IMR-90 (cell line): ENCODE data around the gene CXCR3. TPM values are rescaled to one million over a fixed set of nuclear protein-coding genes. Genes with fewer than 3 reads are reported as not detected.
A peak's percentile ranks its signal among the peaks of the same experiment; 100 is the strongest.

Experiments used
- ATAC-seq: fragments of 200-7000 bp; cut with Tn5 transposase; 2 replicates; pipeline ENCODE4 v1.9.1; 2020; ENCODE audit warnings: low read depth, mild to moderate bottlenecking, moderate library complexity
- BruUV-seq: library from RNA; stranded (reverse); fragments of 400-500 nt; replicated peaks from 2 replicates; lab custom pipeline; 2021; lab: Mats Ljungman, UMichigan
- CTCF ChIA-PET: fragments of 300-600 bp; formaldehyde crosslinking; extraction: SDS; loops from one replicate; lab custom pipeline; 2021; ENCODE audit warnings: antibody characterized with exemption; lab: Yijun Ruan, JAX
- POLR2A ChIA-PET: fragments of 300-600 bp; sonication (Branson Sonifier 250); formaldehyde crosslinking; loops from one replicate; lab custom pipeline; 2022; ENCODE audit warnings: antibody characterized with exemption; ENCODE audit not compliant: unreplicated experiment; lab: Charles Lee
- DNase-seq: peaks from one replicate; pipeline ENCODE4 v3.0.0; 2013
- H2AFZ ChIP-seq: replicated peaks from 2 replicates; pipeline ENCODE3; 2013; ENCODE audit warnings: low read length, mild to moderate bottlenecking; ENCODE audit not compliant: poor library complexity
- H2AK5ac ChIP-seq: 2 replicates; pipeline ENCODE4 v1.6.1; 2013; ENCODE audit warnings: low read depth, low read length, inconsistent platforms
- H2AK9ac ChIP-seq: replicated peaks from 2 replicates; pipeline ENCODE3; 2013; ENCODE audit warnings: mild to moderate bottlenecking, low read depth, low read length, moderate library complexity; ENCODE audit not compliant: poor library complexity
- H2BK120ac ChIP-seq: 2 replicates; pipeline ENCODE4 v1.6.1; 2013; ENCODE audit warnings: low read depth, low read length, inconsistent platforms
- H2BK15ac ChIP-seq: 3 replicates; pipeline ENCODE4 v1.6.1; 2013; ENCODE audit warnings: low read depth, low read length, inconsistent platforms
- H2BK20ac ChIP-seq: 2 replicates; pipeline ENCODE4 v1.6.1; 2013; ENCODE audit warnings: low read depth, mild to moderate bottlenecking, inconsistent platforms, low read length, moderate library complexity
- H2BK5ac ChIP-seq: 2 replicates; pipeline ENCODE4 v1.6.1; 2013; ENCODE audit warnings: mild to moderate bottlenecking, low read depth, low read length, inconsistent platforms; ENCODE audit not compliant: poor library complexity, severe bottlenecking
- H3K14ac ChIP-seq: replicated peaks from 2 replicates; pipeline ENCODE4 v1.6.1; 2013; ENCODE audit warnings: low read depth, low read length, inconsistent platforms
- H3K18ac ChIP-seq: 2 replicates; pipeline ENCODE4 v1.6.1; 2013; ENCODE audit warnings: low read depth, low read length, control low read depth
- H3K23ac ChIP-seq: 2 replicates; pipeline ENCODE4 v1.6.1; 2013; ENCODE audit warnings: low read depth, low read length, inconsistent platforms
- H3K27ac ChIP-seq: 2 replicates; pipeline ENCODE4 v1.5.1; 2013; ENCODE audit warnings: mild to moderate bottlenecking, control low read depth, low read length; ENCODE audit not compliant: insufficient read depth
- H3K27me3 ChIP-seq: 2 replicates; pipeline ENCODE4 v1.6.1; 2013; ENCODE audit warnings: low read length; ENCODE audit not compliant: control insufficient read depth, insufficient read depth
- H3K36me3 ChIP-seq: 2 replicates; pipeline ENCODE4 v1.6.1; 2013; ENCODE audit warnings: low read length, mixed read lengths; ENCODE audit not compliant: control insufficient read depth, insufficient read depth
- H3K4ac ChIP-seq: 2 replicates; pipeline ENCODE4 v1.6.1; 2013; ENCODE audit warnings: low read depth, low read length, inconsistent platforms
- H3K4me1 ChIP-seq: 2 replicates; pipeline ENCODE4 v1.6.1; 2013; ENCODE audit warnings: low read length, mixed read lengths; ENCODE audit not compliant: control insufficient read depth, insufficient read depth
- H3K4me2 ChIP-seq: 2 replicates; pipeline ENCODE4 v1.6.1; 2013; ENCODE audit warnings: low read depth, mild to moderate bottlenecking, control low read depth, low read length, moderate library complexity
- H3K4me3 ChIP-seq: 2 replicates; pipeline ENCODE4 v1.5.1; 2013; ENCODE audit warnings: low read depth, mild to moderate bottlenecking, control low read depth, low read length, moderate library complexity; ENCODE audit not compliant: insufficient read depth
- H3K56ac ChIP-seq: 2 replicates; pipeline ENCODE4 v1.6.1; 2013; ENCODE audit warnings: low read length, inconsistent platforms; ENCODE audit not compliant: insufficient read depth; ENCODE audit errors: extremely low read depth
- H3K79me1 ChIP-seq, 2 experiments: 2 replicates each; pipeline ENCODE4 v1.6.1; 2013; ENCODE audit warnings: low read length in 2 of 2, inconsistent platforms in 1 of 2, low read depth in 1 of 2
- H3K9ac ChIP-seq: 2 replicates; pipeline ENCODE4 v1.6.1; 2013; ENCODE audit warnings: low read depth, low read length, control low read depth
- H3K9me1 ChIP-seq: 2 replicates; pipeline ENCODE4 v1.6.1; 2013; ENCODE audit warnings: low read length, inconsistent platforms; ENCODE audit not compliant: insufficient read depth
- H3K9me3 ChIP-seq: 2 replicates; pipeline ENCODE4 v1.6.1; 2013; ENCODE audit warnings: low read length; ENCODE audit not compliant: control insufficient read depth, insufficient read depth
- H4K20me1 ChIP-seq: 2 replicates; pipeline ENCODE4 v1.6.1; 2013; ENCODE audit warnings: low read length, inconsistent platforms; ENCODE audit not compliant: insufficient read depth
- H4K5ac ChIP-seq: 2 replicates; pipeline ENCODE4 v1.6.1; 2013; ENCODE audit warnings: mild to moderate bottlenecking, low read depth, low read length, control low read depth
- H4K8ac ChIP-seq, 2 experiments: 2 replicates each; pipeline ENCODE4 v1.6.1; 2013; ENCODE audit warnings: low read depth in 2 of 2, low read length in 2 of 2, control low read depth in 1 of 2, inconsistent platforms in 1 of 2
- H4K91ac ChIP-seq: 2 replicates; pipeline ENCODE4 v1.6.1; 2013; ENCODE audit warnings: low read depth, low read length, inconsistent platforms; ENCODE audit not compliant: insufficient read depth
- CEBPB ChIP-seq: IDR thresholded peaks from 2 replicates; pipeline ENCODE4 v1.6.1; 2012; ENCODE audit warnings: low read depth, low read length, improper control_type of control experiment
- WGBS, 2 experiments: methylation state at CpG; one replicate each; pipeline versions ENCODE4 v1.1.5 to v1.1.7; 2013; ENCODE audit warnings: missing lambda C conversion rate in 2 of 2; ENCODE audit not compliant: insufficient read length in 1 of 2; ENCODE audit errors: extremely low coverage in 2 of 2; 5-methylcytosine and 5-hydroxymethylcytosine counted together
- dilution Hi-C: fragments of 300-500 bp; cut with HindIII; formaldehyde crosslinking; loops from one replicate; pipeline ENCODE4 v1.14.3; 2018; ENCODE audit warnings: low sequenced_read_pairs; ENCODE audit not compliant: unreplicated experiment
- in situ Hi-C: fragments of 300-500 bp; cut with MboI; formaldehyde crosslinking; loops from 3 replicates; pipeline ENCODE4 v1.14.3; 2019; ENCODE audit warnings: low sequenced_read_pairs, inconsistent platforms, mixed read lengths
- intact Hi-C: fragments of 100-400 bp; cut with micrococcal nuclease; formaldehyde crosslinking; loops from 2 replicates; pipeline ENCODE4 v1.10.0; 2022
- polyA plus RNA-seq, 3 experiments: library from polyadenylated mRNA; depleted of rRNA; stranded (reverse); fragments of >200 nt; gene quantifications; 2 replicates each; pipeline ENCODE4 v1.2.3, GENCODE V29; 2012; ENCODE audit warnings: low replicate concordance in 1 of 3
- total RNA-seq: library from RNA; depleted of rRNA; stranded (reverse); fragments of >200 nt; gene quantifications from 2 replicates; pipeline ENCODE4 v1.2.3, GENCODE V29; 2012

Gene CXCR3
- total and polyA plus RNA-seq, 2 of the 4 experiments (the other 2 are of a cell fraction), result not detected

DNA sequence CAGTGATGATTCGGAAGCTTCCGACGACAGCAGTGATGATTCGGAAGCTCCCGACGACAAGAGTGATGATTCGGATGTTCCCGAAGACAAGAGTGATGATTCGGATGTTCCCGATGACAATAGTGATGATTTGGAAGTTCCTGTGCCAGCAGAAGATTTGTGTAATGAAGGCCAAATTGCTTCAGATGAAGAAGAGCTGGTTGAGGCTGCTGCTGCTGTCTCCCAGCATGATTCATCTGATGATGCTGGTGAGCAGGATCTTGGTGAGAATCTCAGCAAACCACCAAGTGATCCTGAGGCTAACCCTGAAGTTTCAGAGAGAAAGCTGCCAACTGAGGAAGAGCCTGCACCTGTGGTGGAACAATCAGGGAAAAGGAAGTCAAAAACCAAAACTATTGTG, 14.2 kb downstream of the CXCR3 start:
- ChIA-PET POLR2A (no interaction called here), CTCF (no interaction called here)
- Histone ChIP-seq H4K91ac (no peak overlapping the region), H3K23ac (no peak overlapping the region), H3K18ac (no peak overlapping the region), H3K56ac (no peak overlapping the region), H3K4me3 (no peak overlapping the region), H2BK120ac (no peak overlapping the region), H2AK9ac (no peak overlapping the region), H3K79me1 (no peaks in the 10 kb centered on the region), H3K4me1 (no peaks in the 10 kb centered on the region), H2AFZ (no peak overlapping the region), H2BK15ac (no peak overlapping the region), H4K8ac (no peak overlapping the region), H3K9me3 (peaks cover 13% of the 10 kb centered on the region), H3K4ac (no peak overlapping the region), H4K5ac (no peak overlapping the region), H3K27ac (no peak overlapping the region), H3K36me3 (peaks cover 33% of the 10 kb centered on the region), H3K9ac (no peak overlapping the region), H3K9me1 (no peaks in the 10 kb centered on the region), H2BK20ac (no peak overlapping the region), H3K4me2 (no peak overlapping the region), H2AK5ac (no peak overlapping the region), H4K20me1 (no peaks in the 10 kb centered on the region), H3K27me3 (no peaks in the 10 kb centered on the region; the same call in 1 of the 2 replicates), H2BK5ac (no peak overlapping the region), H3K14ac (no peak overlapping the region)
- in situ Hi-C loops, result no loop called here
- 94% methylated on average over 8 of the region's 10 CpGs; no CpG with 5 or more reads in 1 of the 2 experiments for WGBS, 2 experiments
- ATAC-seq (no peak), DNase-seq (peak; percentile 12)
- BruUV-seq, result no TSS peak
- no peak for TF ChIP-seq CEBPB
- dilution Hi-C loops, result no loop called here
- intact Hi-C loops, result no loop called here
